Upper lobe of left lung (tissue), 6 donors: ENCODE measurements around the gene AP1S2. TPM values are rescaled to one million over a fixed set of nuclear protein-coding genes. Genes with fewer than 3 reads are reported as not detected.
"Not testable (repeated sequence)": the region's sequence is repeated elsewhere in the genome, so short reads cannot be mapped to it uniquely, and the experiment has no call there.

Experiments
- ATAC-seq, 2 donors: fragments of 200-7000 bp; cut with Tn5 transposase; one replicate each; pipeline ENCODE4 v1.9.1; 2022; ENCODE audit warnings: mild to moderate bottlenecking in 2 of 2, moderate library complexity in 2 of 2; ENCODE audit not compliant: low FRiP score in 2 of 2
- DNase-seq, 2 donors: peaks; one replicate each; pipeline ENCODE4 v3.0.0-alpha.2; 2019 to 2020
- H3K27ac ChIP-seq, 4 donors: fragments of 200-600 bp; sonication (generic); one replicate each; pipeline ENCODE4 v1.5.1; 2016 to 2019
- H3K27me3 ChIP-seq, 4 donors: fragments of 200-600 bp; sonication (generic); one replicate each; pipeline ENCODE4 v1.5.1; 2017 to 2019
- H3K36me3 ChIP-seq, 4 donors: fragments of 200-600 bp; sonication (generic); one replicate each; pipeline ENCODE4 v1.5.1; 2016 to 2019
- H3K4me1 ChIP-seq, 4 donors: fragments of 200-600 bp; sonication (generic); one replicate each; pipeline ENCODE4 v1.5.1; 2018 to 2019
- H3K4me3 ChIP-seq, 4 donors: fragments of 200-600 bp; sonication (generic); one replicate each; pipeline ENCODE4 v1.5.1; 2017 to 2019; ENCODE audit warnings: mild to moderate bottlenecking in 2 of 4, moderate library complexity in 1 of 4
- H3K9me3 ChIP-seq, 4 donors: fragments of 200-600 bp; sonication (generic); one replicate each; pipeline ENCODE4 v1.5.1; 2018 to 2019
- CTCF ChIP-seq, 6 experiments: fragments of 450-650 bp in 4 of 6; fragments of 200-600 bp in 2 of 6; sonication (generic) in 2 of 6; IDR thresholded peaks; one replicate each; pipeline ENCODE4 v1.5.1; 2016 to 2019; ENCODE audit warnings: antibody characterized with exemption in 6 of 6
- EP300 ChIP-seq, 4 donors: sonication (generic); formaldehyde crosslinking; IDR thresholded peaks; one replicate each; pipeline ENCODE4 v1.5.1; 2017; ENCODE audit warnings: antibody characterized with exemption in 4 of 4, control low read depth in 2 of 4
- POLR2A ChIP-seq, 4 donors: fragments of 450-650 bp; IDR thresholded peaks; one replicate each; pipeline ENCODE4 v1.5.1; 2016 to 2017; ENCODE audit warnings: antibody characterized with exemption in 4 of 4, mild to moderate bottlenecking in 2 of 4
- POLR2AphosphoS5 ChIP-seq, 2 donors: sonication (generic); formaldehyde crosslinking; IDR thresholded peaks; one replicate each; pipeline ENCODE4 v1.5.1; 2017; ENCODE audit warnings: antibody characterized with exemption in 2 of 2
- WGBS, 2 donors: methylation state at CpG; one replicate each; pipeline ENCODE4 v1.1.5; 2017 to 2018; 5-methylcytosine and 5-hydroxymethylcytosine counted together
- total RNA-seq, 6 donors: library from RNA; depleted of rRNA in 4 of 6; stranded (reverse); fragments of >200 nt in 4 of 6; gene quantifications; one replicate each; pipeline versions ENCODE4 v1.1.0 to v1.2.1, GENCODE V29; 2016 to 2021
- donor health status: DM: no; HTN: no; CAD: no; lungs with moderate emphysema.
- donor health status: DM: no; HTN: yes; CAD: no; lungs with severe emphysema.

AP1S2 gene
- total RNA-seq, 6 donors from 2014 or later = 12.7 to 51.7 (median 30.6) TPM

- Histone ChIP-seq H3K27me3 (no peaks in the 10 kb centered on the region), H3K9me3 (no peaks in the 10 kb centered on the region), H3K4me3 (no peak overlapping the region), H3K27ac (no peak overlapping the region), H3K36me3 (no peaks in the 10 kb centered on the region), H3K4me1 (no peaks in the 10 kb centered on the region)
- TF ChIP-seq EP300 (IDR thresholded peaks at IDR 0.05) (no peak), POLR2AphosphoS5 (IDR thresholded peaks at IDR 0.05) (no peak), POLR2A (IDR thresholded peaks at IDR 0.05) (no peak), CTCF (IDR thresholded peaks at IDR 0.05) (no peak)
- WGBS, 2 donors = 20 to 55% methylated on average over 1 to 5 of the region's 5 CpGs
- no peak for ATAC-seq
- no peak for DNase-seq
Observed at GRCh38 chrX:15888062-15888461, 33.4 kb upstream of the AP1S2 start.

- no peaks in the 10 kb centered on the region for H3K27me3 ChIP-seq
- no peak for ATAC-seq
- no peak overlapping the region for H3K4me3 ChIP-seq
- 91 to 98% methylated on average over 3 of the region's 3 CpGs for WGBS, 2 donors
- H3K4me1 ChIP-seq = no peaks in the 10 kb centered on the region
- no peak for TF ChIP-seq POLR2AphosphoS5 (IDR thresholded peaks at IDR 0.05)
- no peak for TF ChIP-seq POLR2A (IDR thresholded peaks at IDR 0.05)
- no peak for TF ChIP-seq EP300 (IDR thresholded peaks at IDR 0.05)
- no peak for TF ChIP-seq CTCF (IDR thresholded peaks at IDR 0.05)
- H3K27ac ChIP-seq = no peak overlapping the region
- DNase-seq = no peak
- no peaks in the 10 kb centered on the region for H3K36me3 ChIP-seq
- H3K9me3 ChIP-seq = peaks cover 0 to 5% (median 0%) of the 10 kb centered on the region in 4 donors
Observed at GRCh38 chrX:15883540-15883863, 28.9 kb upstream of the AP1S2 start.

- H3K36me3 ChIP-seq = no peaks in the 10 kb centered on the region
- no peaks in the 10 kb centered on the region for H3K27me3 ChIP-seq
- peaks cover 0 to 5% (median 0%) of the 10 kb centered on the region in 4 donors for H3K9me3 ChIP-seq
- no peak overlapping the region for H3K4me3 ChIP-seq
- DNase-seq (no peak), ATAC-seq (no peak)
- WGBS, 2 donors = 47 to 54% methylated on average over 5 of the region's 5 CpGs
- H3K27ac ChIP-seq = no peak overlapping the region
- no peaks in the 10 kb centered on the region for H3K4me1 ChIP-seq
- no peak for TF ChIP-seq CTCF (IDR thresholded peaks at IDR 0.05)
- no peak for TF ChIP-seq EP300 (IDR thresholded peaks at IDR 0.05)
- no peak for TF ChIP-seq POLR2AphosphoS5 (IDR thresholded peaks at IDR 0.05)
- TF ChIP-seq POLR2A (IDR thresholded peaks at IDR 0.05) = no peak
Observed at GRCh38 chrX:15882704-15883539, 28.3 kb upstream of the AP1S2 start.

- DNase-seq (no peak), ATAC-seq (no peak)
- H3K4me3 ChIP-seq = no peak overlapping the region
- H3K4me1 ChIP-seq = no peaks in the 10 kb centered on the region
- peaks cover 0 to 5% (median 0%) of the 10 kb centered on the region in 4 donors for H3K9me3 ChIP-seq
- no peak overlapping the region for H3K27ac ChIP-seq
- H3K36me3 ChIP-seq = no peaks in the 10 kb centered on the region
- no peaks in the 10 kb centered on the region for H3K27me3 ChIP-seq
- WGBS, 2 donors = 84 to 90% methylated on average over 2 of the region's 2 CpGs
- TF ChIP-seq CTCF (IDR thresholded peaks at IDR 0.05) (no peak), EP300 (IDR thresholded peaks at IDR 0.05) (no peak)
Observed at GRCh38 chrX:15881381-15881897, 26.8 kb upstream of the AP1S2 start.

GRCh38 chrX:15877914-15878313, 23.3 kb upstream of the AP1S2 start:
- not testable (repeated sequence) for H3K36me3 ChIP-seq, H3K9me3 ChIP-seq, DNase-seq, H3K4me3 ChIP-seq, H3K27me3 ChIP-seq, H3K27ac ChIP-seq, H3K4me1 ChIP-seq, ATAC-seq
- WGBS, 2 donors = 56 to 81% methylated on average over 1 of the region's 1 CpG
